HG02571 (cell line): ENCODE data around the gene ME2.
A peak's percentile ranks its signal among the peaks of the same experiment; 100 is the strongest.
"Not testable (repeated sequence)": the region's sequence is repeated elsewhere in the genome, so short reads cannot be mapped to it uniquely, and the experiment has no call there.

Experiments used
- ATAC-seq: cut with Tn5 transposase; IDR thresholded peaks from one replicate; pipeline ENCODE4 v1.9.1; 2021; ENCODE audit warnings: mild to moderate bottlenecking, moderate library complexity; ENCODE audit not compliant: unreplicated experiment

Gene ME2

GRCh38 chr18:50878345-50879301 is at the start of gene ME2:
TSS of gene ME2 (plus strand) at chr18:50879118. CDS start at chr18:50895821, 16,703 bp downstream.
- ATAC-seq: peak; percentile 96

- no peak for ATAC-seq
Measured at GRCh38 chr18:50829644-50830043, 49.3 kb upstream of the ME2 start.

GRCh38 chr18:50830544-50830943 is 48.4 kb upstream of the ME2 start:
- no peak for ATAC-seq

GRCh38 chr18:50832754-50833153 is 46.2 kb upstream of the ME2 start:
- ATAC-seq: no peak

- not testable (repeated sequence) for ATAC-seq
Measured at GRCh38 chr18:50833496-50833895, 45.4 kb upstream of the ME2 start.

- no peak for ATAC-seq
Measured at GRCh38 chr18:50836521-50836957, 42.4 kb upstream of the ME2 start.

GRCh38 chr18:50839341-50839740 is 39.6 kb upstream of the ME2 start:
- no peak for ATAC-seq

- no peak for ATAC-seq
Measured at GRCh38 chr18:50839996-50840395, 38.9 kb upstream of the ME2 start.

GRCh38 chr18:50842846-50843245 is 36.1 kb upstream of the ME2 start:
- ATAC-seq: no peak

GRCh38 chr18:50844554-50844953 is 34.4 kb upstream of the ME2 start:
- no peak for ATAC-seq

- ATAC-seq: no peak
Measured at GRCh38 chr18:50844960-50845359, 34.0 kb upstream of the ME2 start.

- no peak for ATAC-seq
Measured at GRCh38 chr18:50847192-50847591, 31.7 kb upstream of the ME2 start.

- ATAC-seq: no peak
Measured at GRCh38 chr18:50848061-50848551, 30.8 kb upstream of the ME2 start.

- no peak for ATAC-seq
Measured at GRCh38 chr18:50848991-50849390, 29.9 kb upstream of the ME2 start.

GRCh38 chr18:50849419-50849821 is 29.5 kb upstream of the ME2 start:
- ATAC-seq: no peak

GRCh38 chr18:50850307-50851065 is 28.4 kb upstream of the ME2 start:
- no peak for ATAC-seq

- no peak for ATAC-seq
Measured at GRCh38 chr18:50853863-50854271, 25.1 kb upstream of the ME2 start.

GRCh38 chr18:50855976-50856757 is 22.8 kb upstream of the ME2 start:
- ATAC-seq: no peak

- not testable (repeated sequence) for ATAC-seq
Measured at GRCh38 chr18:50857166-50857565, 21.8 kb upstream of the ME2 start.

GRCh38 chr18:50857694-50858093 is 21.2 kb upstream of the ME2 start:
- no peak for ATAC-seq
